Measurements from ENCODE around the gene ZNF385C.

ZNF385C gene

DNA sequence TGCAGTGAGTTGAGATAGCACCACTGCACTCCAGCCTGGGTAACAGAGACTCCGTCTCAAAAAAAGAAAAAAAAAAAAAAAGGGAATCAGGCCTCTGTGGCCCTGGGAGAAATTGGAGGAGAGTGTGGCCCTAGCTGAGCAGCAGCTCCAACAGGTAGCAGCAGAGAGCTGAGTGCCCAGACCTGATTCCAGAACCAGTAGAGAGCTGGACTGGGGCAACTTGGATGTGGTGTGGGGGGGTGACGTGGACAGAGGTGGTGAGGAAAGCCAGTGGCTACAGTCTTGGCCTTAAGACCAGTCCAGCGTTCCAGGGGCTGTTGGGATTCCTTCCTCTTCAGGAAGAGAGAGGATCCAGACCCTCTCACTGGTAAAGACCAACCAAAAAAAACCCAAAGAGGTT, 26.0 kb upstream of the ZNF385C start:
- DNase-seq: no peak

DNA sequence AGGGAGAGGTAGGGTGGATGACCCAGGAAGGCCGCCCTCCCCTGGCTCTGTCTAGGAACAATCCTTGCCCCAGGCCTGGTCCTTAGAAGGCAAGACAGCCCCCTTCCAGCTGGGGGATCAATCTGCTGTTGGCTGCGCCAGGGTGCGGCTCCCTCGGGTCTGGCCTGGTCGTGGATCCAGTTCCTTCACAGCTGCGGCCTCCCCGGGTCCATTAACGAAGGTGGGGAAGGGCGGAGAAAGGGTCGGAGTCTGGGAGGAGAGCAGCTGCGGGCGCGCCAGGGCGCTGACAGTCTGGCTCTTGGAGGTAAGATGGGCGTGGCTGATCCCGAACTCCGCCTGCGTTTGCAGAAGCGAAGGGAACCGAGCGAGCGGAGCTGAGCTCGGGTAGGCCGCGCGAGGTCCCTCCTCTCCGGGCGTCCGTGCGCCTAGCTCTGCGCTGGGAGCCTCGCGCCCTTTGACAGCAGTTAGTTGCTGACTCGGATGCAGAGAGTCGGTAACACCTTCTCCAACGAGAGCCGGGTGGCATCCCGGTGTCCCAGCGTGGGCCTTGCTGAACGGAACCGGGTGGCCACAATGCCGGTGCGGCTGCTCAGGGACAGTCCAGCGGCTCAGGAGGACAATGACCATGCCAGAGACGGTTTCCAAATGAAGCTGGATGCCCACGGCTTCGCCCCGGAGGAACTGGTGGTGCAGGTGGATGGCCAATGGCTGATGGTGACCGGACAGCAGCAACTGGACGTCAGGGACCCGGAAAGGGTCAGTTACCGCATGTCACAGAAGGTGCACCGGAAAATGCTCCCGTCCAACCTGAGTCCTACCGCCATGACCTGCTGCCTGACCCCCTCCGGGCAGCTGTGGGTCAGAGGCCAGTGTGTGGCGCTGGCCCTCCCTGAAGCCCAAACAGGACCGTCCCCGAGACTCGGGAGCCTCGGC, 24.4 kb upstream of the ZNF385C start, which contains the start of gene HSPB9:
Gene HSPB9, plus strand, starts transcription at position 434 of the 933 bp plus-strand sequence. Its CDS starts 47 bp downstream, at position 481.
- no peak for DNase-seq

DNA sequence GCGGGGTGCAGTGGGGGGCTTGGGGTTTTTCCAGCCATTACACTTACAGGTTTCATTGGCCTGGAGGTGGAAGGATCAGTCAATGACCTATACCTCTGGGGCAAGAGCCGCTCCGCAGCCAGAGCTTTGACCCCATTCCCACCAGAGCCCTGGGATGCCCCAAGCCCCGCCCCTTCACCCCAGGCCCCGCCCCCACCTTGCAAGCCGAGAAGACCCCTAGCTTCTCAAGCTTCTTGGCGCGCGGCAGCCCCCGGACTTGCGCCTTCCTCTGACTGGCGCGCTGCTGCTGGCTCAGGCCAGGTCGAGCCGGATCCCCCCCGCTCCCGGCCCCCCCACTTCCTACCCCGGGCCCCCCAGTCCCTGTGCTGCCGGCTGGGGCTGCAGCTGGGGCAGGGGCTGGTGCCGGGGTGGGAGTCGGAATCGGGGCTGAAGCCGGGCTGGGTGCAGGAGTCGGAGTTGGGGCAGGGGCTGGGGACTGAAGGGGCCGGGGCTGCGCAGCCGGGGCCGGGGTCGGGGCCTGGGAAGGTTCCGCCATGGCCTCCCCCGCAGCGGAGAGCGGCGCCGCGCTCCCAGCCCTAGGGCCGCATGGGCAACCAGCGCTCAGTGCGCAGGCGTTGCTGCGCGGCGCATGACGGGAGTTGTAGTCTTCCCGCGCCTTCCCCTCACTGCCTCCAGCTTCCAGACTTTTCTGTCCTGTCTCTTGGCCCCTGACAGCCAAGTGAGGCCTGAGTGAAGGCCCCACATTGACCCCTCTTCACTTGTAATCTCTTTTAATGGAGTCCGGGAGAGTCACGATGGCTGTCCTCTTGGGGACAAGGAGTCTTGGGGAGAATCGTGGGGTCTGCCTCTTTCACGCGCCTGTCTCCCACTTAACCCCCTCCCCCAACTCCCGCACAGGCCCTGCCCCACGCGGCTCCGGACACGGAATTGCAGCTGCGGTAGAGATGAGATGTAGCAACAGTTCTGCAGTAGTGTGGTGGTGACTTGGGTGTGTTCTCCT, 22.8 kb upstream of the ZNF385C start, which contains the start of gene KAT2A:
Gene KAT2A, minus strand, starts transcription at position 598 of the 1,000 bp plus-strand sequence. Its CDS starts 63 bp downstream, at position 535.
- peak; percentile 67 to 72 for DNase-seq

DNA sequence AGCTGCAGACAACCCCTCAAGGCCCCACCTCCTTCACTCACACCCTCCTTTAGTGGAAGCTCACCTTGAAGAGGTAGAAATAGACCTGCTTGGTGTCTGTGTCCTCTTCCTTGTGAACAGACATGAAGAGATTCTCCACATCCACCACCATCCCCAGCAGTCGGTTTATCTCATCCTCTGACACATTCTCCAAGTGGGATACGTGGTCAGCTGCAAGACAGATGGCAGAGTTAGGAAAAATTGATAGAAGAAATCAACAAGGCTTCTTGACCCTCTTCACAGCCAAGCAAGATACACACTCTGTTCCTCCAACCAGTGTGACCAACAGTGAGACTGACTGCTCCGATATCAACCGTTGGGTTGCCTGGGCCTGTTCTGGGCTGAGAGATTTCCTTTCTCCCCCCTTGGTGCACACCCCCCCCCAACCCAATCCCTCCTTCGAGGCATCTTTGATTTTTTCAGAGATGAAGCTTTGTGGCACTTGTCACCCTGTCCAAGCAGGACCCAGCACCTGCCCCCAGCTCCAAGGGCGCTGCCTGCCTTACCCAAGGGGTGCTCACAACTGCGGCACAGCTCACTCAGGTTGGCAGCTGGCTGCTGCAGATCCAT, 22.0 kb upstream of the ZNF385C start:
- no peak for DNase-seq

DNA sequence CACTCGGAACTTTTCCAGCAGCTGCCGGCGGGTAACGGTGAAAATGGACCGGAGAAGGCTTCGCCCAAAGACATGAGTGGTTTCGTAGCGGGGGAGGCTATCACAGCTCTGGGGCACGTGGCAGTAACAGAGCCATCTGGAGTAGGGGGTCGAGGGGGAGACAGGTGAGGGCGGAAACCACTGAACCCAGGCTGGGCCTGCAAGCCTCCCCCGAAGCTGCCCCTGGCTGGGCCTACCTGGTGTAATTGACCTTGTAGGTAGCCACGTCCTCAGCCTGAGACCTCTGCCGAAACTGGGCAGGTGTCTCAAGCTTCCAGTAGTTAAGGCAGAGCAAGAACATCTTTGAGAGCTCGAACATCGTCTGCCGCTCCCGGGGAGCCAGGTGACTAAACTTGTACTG, 21.0 kb upstream of the ZNF385C start:
- no peak for DNase-seq

DNA sequence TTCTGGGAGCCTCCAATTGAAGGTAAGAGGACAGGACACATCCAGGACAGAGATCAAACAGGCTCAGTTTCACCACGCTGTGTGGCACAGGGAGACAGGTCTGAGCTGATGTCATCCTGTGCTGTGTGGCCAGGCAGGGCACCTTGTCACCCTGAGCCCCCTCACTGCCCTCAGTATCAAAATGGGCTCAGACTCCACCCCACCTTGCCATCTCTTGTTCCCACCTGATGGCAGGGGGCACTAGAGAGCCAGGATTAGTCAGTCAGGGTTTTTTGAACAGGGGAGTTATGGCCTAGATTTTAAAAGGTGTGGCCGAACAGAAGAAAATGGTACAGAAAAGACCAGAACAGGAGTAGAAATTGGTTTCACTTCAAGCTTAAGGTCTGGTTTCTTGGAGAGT, 20.3 kb upstream of the ZNF385C start:
- DNase-seq: peak; percentile 40 to 45

DNA sequence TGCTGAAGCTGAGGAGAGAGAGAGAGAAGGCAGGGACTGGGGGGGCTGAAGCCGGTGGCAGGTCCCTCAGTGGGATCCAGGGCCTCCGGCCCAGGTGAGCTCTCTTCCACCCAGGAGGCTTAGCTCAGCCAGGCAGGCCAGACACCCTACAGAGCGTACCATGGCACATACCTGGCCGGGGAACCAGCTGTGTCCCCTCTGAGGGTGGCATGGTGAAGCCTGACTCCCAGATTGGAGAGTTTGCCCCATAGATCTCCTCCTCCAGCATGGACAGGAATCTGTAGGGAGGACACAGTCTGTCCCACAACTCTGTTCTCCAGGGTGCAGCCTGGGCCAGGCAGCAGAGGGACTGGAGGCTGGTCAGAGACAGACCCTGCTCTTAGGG, 19.8 kb upstream of the ZNF385C start:
- no peak for DNase-seq

DNA sequence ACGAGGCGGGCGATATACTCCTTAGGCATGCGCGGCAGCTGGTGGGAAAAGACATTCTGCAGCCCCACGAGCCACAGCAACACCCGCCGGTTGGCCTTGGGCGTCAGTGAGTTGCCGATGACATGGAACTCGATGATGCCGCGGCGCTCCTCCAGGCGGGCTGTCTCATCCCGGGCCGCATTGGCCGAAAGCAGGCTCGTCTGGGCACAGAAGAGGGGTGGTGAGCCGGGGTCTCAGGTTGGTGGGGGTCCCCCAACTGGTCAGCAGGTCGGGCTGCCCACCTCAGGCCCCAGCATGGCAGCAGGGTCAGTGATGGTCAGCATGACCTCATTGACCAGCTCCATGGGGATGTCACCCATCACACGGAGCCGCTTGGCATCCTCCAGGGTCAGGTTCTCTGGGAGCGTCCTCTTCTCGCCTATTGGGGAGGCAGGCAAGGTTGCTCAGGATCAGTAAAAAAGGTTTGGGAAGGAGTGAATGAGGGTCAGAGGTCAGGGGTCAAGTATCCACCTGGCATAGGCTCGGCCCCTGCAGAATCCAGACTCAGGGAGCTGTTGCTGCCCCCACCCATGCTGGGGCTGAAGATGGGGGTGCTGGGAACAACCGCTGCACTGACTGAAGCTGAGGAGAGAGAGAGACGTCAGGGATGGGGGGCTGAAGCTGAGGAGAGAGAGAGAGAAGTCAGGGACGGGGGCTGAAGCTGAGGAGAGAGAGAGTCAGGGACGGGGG, 19.3 kb upstream of the ZNF385C start:
- DNase-seq: no peak

DNA sequence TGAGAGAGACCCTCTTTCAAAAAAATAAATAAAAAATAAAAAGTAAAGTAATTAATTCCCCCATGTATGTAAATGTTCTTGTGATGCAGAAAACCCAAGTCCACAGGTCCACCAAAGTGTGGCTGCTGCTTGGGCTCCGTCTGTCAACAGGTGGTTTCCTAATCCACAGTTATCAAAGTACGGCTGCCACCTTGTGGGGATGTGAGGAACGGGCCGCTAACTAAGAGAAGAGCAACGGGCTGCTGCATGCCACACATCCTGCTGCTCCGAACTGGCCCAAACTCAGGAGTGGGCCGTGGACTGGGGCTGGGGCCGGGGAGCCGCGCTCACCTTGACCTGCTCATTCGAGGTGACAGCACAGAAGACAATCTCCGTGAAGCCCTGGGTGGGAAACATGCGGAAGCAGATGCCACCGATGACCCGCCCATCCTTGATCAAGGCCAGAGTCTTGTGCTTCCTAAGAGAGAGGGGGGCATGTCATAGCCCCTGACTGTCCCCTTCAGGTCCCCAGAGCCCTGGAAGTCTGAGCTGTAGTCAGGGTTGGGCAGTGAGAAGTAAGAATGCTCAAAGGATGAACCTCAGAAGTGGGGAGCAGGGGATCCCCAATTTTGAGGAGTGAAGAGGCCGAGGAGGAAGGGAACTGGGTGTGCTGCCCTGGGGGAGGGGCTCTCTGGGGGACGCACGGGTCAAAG, 18.6 kb upstream of the ZNF385C start:
- DNase-seq: peak; percentile 80 to 87

DNA sequence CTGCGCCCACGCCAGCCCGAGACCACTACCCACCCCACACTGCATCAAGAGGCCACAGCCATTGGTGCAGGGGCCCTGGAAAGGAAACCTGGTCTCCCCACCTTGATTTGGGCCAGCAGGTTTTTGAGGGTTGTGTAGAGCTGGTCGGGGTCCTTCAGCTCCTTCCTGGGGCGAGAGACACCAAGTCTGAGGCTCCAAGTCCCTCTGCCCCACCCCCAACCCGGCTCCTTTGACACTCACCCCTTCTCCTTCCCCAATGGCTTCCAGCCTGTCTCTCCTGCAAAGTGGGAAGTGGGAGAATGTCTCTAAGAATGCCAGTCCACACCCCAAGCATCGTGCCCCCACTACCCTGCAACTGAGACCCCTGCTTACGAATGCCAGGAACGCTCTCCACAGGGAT, 15.8 kb upstream of the ZNF385C start:
- DNase-seq: no peak

DNA sequence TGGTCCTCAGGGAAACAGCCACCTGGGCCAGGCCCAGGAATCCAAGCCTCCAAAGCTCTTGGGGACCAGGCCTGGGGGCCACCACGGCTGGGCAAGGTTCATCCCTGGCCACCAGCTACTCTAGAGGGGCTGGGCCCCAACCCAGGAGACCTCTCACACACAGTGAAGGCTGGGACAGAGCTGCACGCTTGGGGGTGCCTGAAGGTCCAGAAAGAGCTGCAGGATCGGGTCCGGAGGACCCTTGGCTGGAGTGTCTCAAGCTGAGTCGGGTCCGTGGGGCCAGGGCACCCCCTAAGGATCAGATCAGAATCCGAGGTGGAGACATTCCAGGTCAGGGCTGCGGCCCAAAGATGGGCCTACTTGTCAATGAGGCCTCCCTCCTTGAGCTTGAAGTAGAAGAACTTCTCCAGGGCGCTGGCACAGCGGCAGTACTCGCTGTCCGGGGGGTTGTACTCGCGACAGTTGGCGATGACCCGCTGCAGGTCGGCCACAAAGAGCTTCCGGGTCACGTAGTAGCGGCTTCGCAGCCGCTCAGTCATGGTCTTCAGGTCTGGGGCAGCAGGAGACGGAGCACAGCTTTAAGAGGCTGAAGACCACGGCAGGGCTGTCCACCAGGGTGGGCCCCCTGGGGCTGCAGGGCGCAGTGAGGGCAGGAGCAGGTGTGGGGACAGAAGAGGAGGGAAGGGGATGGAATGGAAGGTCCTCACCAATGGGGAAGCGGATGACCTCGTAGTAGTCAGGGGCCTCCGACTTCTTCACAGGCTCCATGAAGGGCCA, 15.2 kb upstream of the ZNF385C start:
- no peak for DNase-seq

DNA sequence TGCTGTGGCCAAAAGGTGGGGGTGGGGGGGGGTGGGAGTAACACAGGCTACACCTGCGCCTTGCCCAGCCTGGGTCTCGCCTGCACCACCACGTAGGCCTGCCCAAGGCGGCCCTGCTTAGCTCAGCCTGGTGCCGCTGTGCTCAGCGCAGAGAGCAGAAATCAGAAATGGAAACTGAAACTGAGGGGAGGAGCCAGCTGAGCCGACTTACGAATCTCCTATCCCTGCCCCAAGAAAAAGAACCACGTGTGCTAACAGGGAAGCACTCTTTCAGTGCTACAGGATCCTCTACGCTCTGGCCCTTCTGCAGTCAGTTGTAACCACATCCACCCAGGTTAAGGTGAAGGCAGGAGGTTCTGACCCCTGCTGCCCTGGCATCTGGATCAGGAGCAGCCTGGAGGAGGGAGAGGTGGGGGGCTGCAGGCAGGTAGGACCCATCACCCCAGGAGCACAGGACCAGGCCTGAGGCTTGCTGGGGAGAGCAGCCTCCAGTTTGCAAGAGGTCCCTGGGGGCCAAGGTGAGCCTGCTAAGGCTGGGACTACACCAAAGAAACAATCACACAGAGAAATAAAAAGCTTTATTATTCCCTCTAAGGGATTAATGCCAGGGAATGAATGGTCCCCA, 14.4 kb upstream of the ZNF385C start, which contains the start of gene DHX58:
Gene DHX58, minus strand, starts transcription at position 163 of the 625 bp plus-strand sequence. CDS start 822 bp downstream, outside the sequence.
- DNase-seq: peak; percentile 73 to 75

DNA sequence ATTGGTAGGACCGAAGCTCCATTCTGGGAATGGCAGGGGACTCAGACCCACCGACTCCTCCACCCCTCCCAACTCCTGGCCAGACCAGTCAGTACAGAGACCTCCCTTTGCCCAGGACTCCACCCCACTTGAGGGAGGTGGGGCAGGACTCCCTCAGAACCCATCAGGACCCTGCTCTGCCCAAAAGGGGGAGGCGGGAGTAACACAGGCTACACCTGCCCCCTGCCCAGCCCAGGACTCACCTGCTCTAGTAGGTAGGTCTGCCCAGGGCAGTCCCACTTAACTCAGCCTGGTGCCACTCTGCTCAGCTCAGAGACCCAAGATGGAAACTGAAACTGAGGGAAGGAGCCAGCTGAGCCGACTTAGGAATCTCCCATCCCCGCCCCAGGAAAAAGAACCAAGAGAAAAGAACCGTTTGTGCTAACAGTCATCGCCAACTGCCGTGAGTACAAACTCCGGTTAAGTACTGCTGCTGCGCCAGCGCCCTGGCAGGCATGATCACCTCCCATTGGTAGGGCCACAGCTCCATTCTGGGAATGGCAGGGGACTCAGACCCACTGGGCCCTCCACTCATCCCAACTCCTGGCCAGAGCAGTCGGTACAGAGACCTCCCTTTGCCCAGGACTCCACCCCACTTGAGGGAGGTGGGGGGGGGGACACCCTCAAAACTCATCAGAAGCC, 13.7 kb upstream of the ZNF385C start:
- DNase-seq: no peak

DNA sequence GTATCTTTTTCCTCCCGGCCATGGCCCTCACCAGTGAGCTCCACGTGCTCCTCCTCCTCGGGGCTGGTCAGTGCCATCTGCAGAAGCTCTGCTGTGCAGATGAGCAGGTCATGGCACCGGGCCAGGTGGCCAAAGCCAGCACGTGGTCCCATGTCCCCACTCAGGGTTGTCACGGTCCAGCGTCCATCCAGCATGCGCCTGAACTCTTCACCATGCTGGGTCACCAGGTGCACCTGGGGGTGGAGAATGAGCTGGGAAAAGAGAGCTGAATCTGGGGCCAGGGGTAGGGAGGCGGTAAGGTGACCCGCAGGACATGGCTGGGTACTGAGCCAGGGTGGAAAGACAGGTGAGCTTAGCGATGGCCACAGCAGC, 13.0 kb upstream of the ZNF385C start:
- DNase-seq: no peak

DNA sequence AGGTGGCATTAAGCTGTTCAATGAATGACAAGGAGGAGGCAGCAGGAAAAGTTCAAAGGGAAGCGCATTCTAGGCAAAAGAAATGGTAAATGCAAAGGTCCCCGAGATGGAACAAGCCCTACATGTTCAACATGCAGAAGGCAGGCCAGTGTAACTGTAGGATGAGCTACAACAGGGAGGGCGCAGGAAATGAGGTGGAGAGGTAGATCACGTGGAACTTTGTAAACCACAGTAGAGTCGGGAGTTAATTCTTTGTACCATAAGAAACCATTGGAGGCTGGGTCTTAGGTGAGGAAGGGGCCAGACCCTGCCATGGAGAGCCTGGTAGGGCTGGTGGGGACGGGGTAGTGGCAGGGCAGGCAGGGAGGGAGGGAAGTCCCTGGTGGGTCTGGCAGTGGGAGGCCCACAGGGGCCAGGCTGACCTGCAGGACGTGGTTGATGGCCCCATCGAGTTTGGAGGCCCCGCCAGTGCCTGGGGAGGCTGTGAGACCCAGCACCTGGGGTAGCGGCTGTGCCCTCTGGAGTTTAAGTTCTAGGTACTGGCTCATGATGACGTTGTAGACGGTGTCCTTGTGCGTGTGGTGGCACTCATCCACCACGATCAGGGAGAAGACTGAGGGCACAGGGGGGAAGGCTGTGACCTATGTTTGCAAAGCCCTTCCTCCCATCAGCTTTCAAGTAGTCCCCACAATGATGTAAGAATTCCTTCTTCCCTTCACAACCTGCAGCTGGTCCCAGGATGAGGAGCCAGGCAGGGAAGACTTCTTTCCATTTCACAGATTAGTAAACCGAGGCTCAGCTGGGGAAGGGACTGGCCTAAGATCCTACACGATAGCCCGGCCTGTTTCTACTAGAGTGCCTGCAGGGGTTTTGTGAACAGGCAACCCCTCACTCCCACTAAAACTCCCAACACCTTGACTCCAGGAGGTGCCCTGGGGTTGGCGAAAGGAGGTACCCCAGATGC, 12.3 kb upstream of the ZNF385C start:
- no peak for DNase-seq

DNA sequence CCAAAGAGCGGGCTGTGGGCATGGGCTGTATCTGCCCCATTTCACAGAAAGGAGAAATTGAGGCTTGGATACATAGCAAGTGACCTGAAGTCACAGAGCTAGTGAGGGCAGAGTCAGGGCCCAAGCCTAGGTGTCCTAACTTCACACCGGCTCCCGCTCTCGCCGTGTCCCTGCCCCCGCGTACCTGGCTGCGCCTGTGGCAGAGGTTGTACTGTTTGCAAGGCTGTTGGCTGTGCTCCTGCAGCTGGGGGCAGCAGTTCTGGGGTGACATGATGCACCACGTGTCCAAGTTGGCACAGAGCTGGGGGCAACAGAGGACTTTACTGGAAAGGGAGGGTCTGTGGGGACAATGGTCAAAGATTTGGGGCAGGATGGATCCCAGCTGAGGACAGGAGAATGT, 10.8 kb upstream of the ZNF385C start:
- DNase-seq: no peak

DNA sequence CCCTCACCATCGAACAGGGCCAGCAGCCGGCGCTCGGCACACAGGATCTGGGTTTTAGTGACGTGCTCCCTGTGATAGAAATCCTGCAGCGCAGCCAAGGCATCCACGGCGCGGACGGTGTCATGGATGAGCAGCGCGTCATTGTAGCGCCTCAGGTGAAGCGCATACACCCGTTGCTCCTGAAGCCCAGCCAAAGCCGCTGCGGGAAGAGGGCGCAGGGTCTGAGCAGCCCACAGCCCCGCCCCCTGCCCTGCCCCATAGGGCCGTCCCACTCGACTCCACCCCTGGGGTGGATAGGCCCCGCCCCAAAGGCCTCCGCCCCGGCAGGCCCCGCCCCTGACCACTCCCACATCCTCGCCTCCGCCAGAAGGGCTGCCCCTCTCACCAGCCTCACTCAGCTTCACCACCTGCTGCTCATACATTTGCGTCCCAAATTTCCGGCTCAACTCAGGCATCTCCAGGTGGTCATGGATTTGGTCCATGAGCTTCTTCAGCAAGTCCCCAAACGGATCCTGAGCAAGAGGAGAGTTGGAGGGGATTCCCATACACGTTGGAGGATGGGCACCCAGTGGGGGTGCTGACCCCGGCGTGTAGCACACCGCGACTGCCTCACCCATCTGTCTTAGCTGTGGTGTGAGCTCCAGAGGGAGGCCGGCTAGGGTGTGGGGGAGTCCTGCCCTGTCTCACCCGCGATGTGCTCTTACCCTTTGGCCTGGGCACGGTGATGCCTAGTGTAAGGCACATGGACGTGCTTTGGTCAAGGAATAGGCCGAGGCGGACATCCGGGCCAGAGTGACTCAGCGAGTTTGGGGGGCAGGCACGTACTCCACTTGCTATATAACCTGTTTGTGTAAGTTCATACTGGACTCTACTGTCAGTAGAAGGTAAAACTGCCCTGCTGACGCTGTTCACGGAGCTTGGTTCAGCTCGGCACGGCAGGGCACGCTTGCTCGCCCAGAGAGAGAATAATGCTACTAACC, 9.6 kb upstream of the ZNF385C start:
- DNase-seq: peak; percentile 85 to 90

Measured in activated CD4-positive, alpha-beta T cell treated with anti-CD3 and anti-CD28 coated beads, Interleukin-2, amount 50 U/mL, for 4 hours (primary cell).